SK-N-SH treated with all-trans-retinoic acid at 6 μM for 48 hours (cell line): ENCODE measurements around the gene CALN1.

Experiments
- ATAC-seq: fragments of 200-7000 bp; cut with Tn5 transposase; 3 replicates; pipeline ENCODE4 v1.9.1; 2020; ENCODE audit warnings: mild to moderate bottlenecking, moderate library complexity
- ARNTL ChIP-seq: fragments of 450-650 bp; formaldehyde crosslinking; IDR thresholded peaks from 2 replicates; pipeline ENCODE4 v1.5.0; 2020; ENCODE audit warnings: low read depth, mild to moderate bottlenecking, moderate library complexity, borderline replicate concordance
- CREB5 ChIP-seq: fragments of 250-450 bp; sonication (Bioruptor Pico); IDR thresholded peaks from 2 replicates; pipeline ENCODE4 v1.5.1; 2020; ENCODE audit warnings: low read depth, mild to moderate bottlenecking, moderate library complexity
- CSDC2 ChIP-seq: fragments of 250-450 bp; sonication (Bioruptor Pico); IDR thresholded peaks from 2 replicates; pipeline ENCODE4 v1.5.0; 2020; ENCODE audit warnings: mild to moderate bottlenecking, moderate library complexity
- CSRNP3 ChIP-seq: fragments of 250-450 bp; sonication (Bioruptor Pico); IDR thresholded peaks from 2 replicates; pipeline ENCODE4 v1.5.1; 2021; ENCODE audit warnings: mild to moderate bottlenecking, moderate library complexity
- ESRRG ChIP-seq: fragments of 250-450 bp; sonication (Bioruptor Pico); IDR thresholded peaks from 2 replicates; pipeline ENCODE4 v1.6.1; 2021; ENCODE audit warnings: mild to moderate bottlenecking
- ISL1 ChIP-seq: fragments of 250-450 bp; sonication (Bioruptor Pico); IDR thresholded peaks from 2 replicates; pipeline ENCODE4 v2.1.2; 2022; ENCODE audit warnings: mild to moderate bottlenecking, moderate library complexity
- OSR1 ChIP-seq: fragments of 250-450 bp; sonication (Bioruptor Pico); IDR thresholded peaks from 2 replicates; pipeline ENCODE4 v1.8.0; 2022; ENCODE audit warnings: moderate library complexity, mild to moderate bottlenecking, inconsistent platforms
- PATZ1 ChIP-seq: fragments of 250-450 bp; sonication (Bioruptor Pico); IDR thresholded peaks from 2 replicates; pipeline ENCODE4 v1.8.0; 2020; ENCODE audit warnings: mild to moderate bottlenecking, moderate library complexity, borderline replicate concordance
- POU6F1 ChIP-seq: fragments of 250-450 bp; sonication (Bioruptor Pico); IDR thresholded peaks from 2 replicates; pipeline ENCODE4 v1.8.0; 2021; ENCODE audit warnings: low read depth, mild to moderate bottlenecking, moderate library complexity, borderline replicate concordance
- PPARA ChIP-seq: fragments of 250-450 bp; sonication (Bioruptor Pico); IDR thresholded peaks from 2 replicates; pipeline ENCODE4 v1.5.0; 2020; ENCODE audit warnings: mild to moderate bottlenecking, borderline replicate concordance
- SNAI2 ChIP-seq: fragments of 250-450 bp; sonication (Bioruptor Pico); IDR thresholded peaks from 2 replicates; pipeline ENCODE4 v1.5.0; 2020; ENCODE audit warnings: mild to moderate bottlenecking, moderate library complexity
- TCF4 ChIP-seq: fragments of 250-450 bp; sonication (Bioruptor Pico); IDR thresholded peaks from 2 replicates; pipeline ENCODE4 v1.8.0; 2021; ENCODE audit warnings: mild to moderate bottlenecking, moderate library complexity, borderline replicate concordance
- TOX ChIP-seq: fragments of 250-450 bp; sonication (Bioruptor Pico); IDR thresholded peaks from 2 replicates; pipeline ENCODE4 v1.8.0; 2021; ENCODE audit warnings: mild to moderate bottlenecking, moderate library complexity, borderline replicate concordance
- ZFP3 ChIP-seq: fragments of 250-450 bp; sonication (Bioruptor Pico); IDR thresholded peaks from 2 replicates; pipeline ENCODE4 v1.5.0; 2020; ENCODE audit warnings: mild to moderate bottlenecking, moderate library complexity
- ZFP30 ChIP-seq: fragments of 450-650 bp; formaldehyde crosslinking; IDR thresholded peaks from 2 replicates; pipeline ENCODE4 v1.5.0; 2022; ENCODE audit warnings: mild to moderate bottlenecking, moderate library complexity
- ZNF565 ChIP-seq: fragments of 450-650 bp; formaldehyde crosslinking; conservative IDR thresholded peaks from 2 replicates; pipeline ENCODE4 v1.5.0; 2020; ENCODE audit warnings: low read depth, mild to moderate bottlenecking, moderate library complexity
- ZNF70 ChIP-seq: fragments of 450-650 bp; formaldehyde crosslinking; IDR thresholded peaks from 2 replicates; pipeline ENCODE4 v1.5.0; 2020; ENCODE audit warnings: mild to moderate bottlenecking, moderate library complexity
- ZNF8 ChIP-seq: fragments of 450-650 bp; formaldehyde crosslinking; IDR thresholded peaks from 2 replicates; pipeline ENCODE4 v1.5.0; 2020; ENCODE audit warnings: mild to moderate bottlenecking, moderate library complexity

Gene CALN1

GRCh38 chr7:72058579-72058978 is 353.6 kb downstream of the CALN1 start (continued):
- TF ChIP-seq CREB5 (CRISPR knock-in tag) (no peak), CSDC2 (CRISPR knock-in tag) (no peak), ZNF70 (CRISPR knock-in tag) (no peak)

- ATAC-seq = no peak
- TF ChIP-seq TOX (CRISPR knock-in tag) (no peak), ESRRG (CRISPR knock-in tag) (no peak), CSRNP3 (CRISPR knock-in tag) (no peak), ARNTL (CRISPR knock-in tag) (no peak), POU6F1 (CRISPR knock-in tag) (no peak), ISL1 (CRISPR knock-in tag) (no peak), ZFP3 (CRISPR knock-in tag) (no peak), ZFP30 (CRISPR knock-in tag) (no peak), PATZ1 (no peak), PPARA (CRISPR knock-in tag) (no peak), SNAI2 (CRISPR knock-in tag) (no peak), ZNF8 (no peak), TCF4 (no peak), OSR1 (no peak), CREB5 (CRISPR knock-in tag) (no peak)
These were observed 354.3 kb downstream of the CALN1 start for GRCh38 chr7:72057796-72058195.

GRCh38 chr7:72057231-72057630 is 354.9 kb downstream of the CALN1 start:
- TF ChIP-seq ARNTL (CRISPR knock-in tag) (no peak), TOX (CRISPR knock-in tag) (no peak), OSR1 (no peak), SNAI2 (CRISPR knock-in tag) (no peak), ZNF565 (no peak), POU6F1 (CRISPR knock-in tag) (no peak), CSRNP3 (CRISPR knock-in tag) (no peak), CREB5 (CRISPR knock-in tag) (no peak), ZNF70 (CRISPR knock-in tag) (no peak)
- no peak for ATAC-seq
